ENCODE results near the gene MPP1.
"Not testable (repeated sequence)": the region's sequence is repeated elsewhere in the genome, so short reads cannot be mapped to it uniquely, and the experiment has no call there.

MPP1 gene

DNA sequence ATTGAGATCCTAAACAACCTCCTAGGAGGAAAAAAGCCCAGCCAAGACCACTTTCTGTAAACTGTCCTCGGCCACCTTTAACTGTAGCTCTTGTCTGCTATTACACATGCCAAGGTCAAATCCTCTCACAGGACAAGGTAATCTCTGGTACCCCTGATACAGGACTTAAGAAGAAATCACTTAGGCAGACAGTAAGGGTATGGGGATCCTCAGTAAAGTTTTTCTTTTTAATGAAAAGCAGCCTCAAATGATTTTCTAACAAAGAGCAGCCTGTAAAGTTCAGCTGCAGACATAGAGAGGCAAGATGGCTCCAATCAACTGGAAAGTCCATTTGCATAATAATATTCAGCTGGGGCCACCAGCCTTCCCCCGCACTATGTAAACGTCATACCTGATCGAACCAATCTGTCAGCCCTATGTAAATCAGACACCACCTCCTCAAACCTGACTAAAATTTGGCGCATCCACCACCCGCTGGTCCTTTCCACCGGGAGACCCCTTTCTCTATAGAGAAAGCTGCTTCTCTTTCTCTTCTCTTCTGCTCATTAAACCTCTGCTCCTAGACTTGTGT, 14.6 kb upstream of the MPP1 start:
- Mint-ChIP-seq H3K27ac (no peak overlapping the region), H3K9me3 (no peaks in the 10 kb centered on the region), H3K4me1 (ENCODE audit: low read depth) (no peaks in the 10 kb centered on the region), H3K27me3 (no peaks in the 10 kb centered on the region), H3K4me3 (no peak overlapping the region), H3K36me3 (ENCODE audit: low read depth) (no peaks in the 10 kb centered on the region)

DNA sequence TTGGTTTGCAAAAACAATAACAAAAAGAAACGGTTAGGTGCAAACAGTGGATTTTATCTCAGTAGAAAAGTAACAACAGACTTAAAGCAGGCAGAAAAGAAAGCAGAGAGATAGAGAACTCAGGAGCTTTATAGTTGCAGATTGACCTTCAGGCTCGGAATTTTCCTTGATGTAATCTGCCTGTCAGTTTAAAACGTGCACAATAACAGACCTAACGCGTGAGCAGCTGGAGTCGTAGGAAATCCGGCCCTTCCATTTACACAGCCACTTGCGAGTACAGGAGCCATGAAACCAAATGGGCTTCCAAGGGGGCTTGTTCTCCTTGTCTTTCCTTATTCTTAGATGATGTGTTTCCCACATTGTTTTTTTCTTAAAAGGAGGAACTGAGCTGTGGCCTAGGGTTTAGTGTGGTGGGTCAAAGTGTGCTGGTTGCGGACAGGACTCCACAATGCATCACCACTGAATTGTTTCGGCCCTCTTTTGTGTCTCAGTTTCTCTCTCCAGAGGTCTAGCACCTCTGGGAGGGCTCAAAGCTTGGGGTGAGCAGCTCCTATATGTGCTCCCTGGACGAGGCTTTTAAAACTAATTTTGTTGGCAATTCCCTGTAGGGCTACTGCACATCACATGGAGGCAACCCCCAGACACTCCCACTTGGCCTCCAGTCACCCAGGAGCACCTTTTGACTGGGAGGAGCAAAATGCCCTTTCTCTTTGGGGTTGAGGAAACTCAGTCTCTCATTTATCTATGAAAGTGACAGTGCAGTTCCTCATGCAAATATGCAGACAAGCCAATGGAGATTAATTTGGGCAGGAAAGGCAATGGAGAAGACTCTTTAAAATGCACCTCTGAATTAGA, 13.9 kb upstream of the MPP1 start:
- Mint-ChIP-seq H3K36me3 (ENCODE audit: low read depth) (no peaks in the 10 kb centered on the region), H3K9me3 (no peaks in the 10 kb centered on the region), H3K4me3 (no peak overlapping the region), H3K4me1 (ENCODE audit: low read depth) (no peaks in the 10 kb centered on the region), H3K27me3 (no peaks in the 10 kb centered on the region), H3K27ac (no peak overlapping the region)

DNA sequence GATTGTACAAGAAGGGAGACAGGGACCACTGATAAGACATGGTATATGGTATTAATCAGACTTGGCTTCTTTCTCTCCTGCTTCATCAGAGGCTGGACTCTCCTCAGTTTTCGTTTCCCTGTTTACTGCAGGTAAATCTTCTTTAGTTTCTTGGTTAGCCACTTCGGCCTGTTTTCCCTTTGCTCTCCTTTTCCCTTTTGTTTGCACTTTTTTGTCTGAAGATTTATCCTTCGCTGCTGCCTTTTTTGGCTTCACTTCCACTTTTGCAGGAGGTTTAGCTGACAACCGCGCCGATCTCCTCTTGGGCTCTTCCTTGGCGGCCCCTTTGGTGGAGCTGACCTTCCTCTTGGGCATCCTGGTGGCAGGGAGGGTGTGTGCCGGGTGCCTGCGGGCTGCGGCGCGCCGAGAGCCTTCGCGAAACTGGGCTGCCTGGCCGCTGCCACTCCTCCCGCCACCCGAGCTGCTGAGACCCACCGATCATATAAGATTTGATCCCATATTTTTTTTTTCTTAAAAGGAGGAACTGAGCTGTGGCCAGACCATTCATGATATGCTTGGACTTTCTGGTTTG, 11.8 kb upstream of the MPP1 start:
- H3K27me3 Mint-ChIP-seq; H3K9me3 Mint-ChIP-seq; H3K36me3 Mint-ChIP-seq (ENCODE audit: low read depth); H3K4me3 Mint-ChIP-seq; H3K4me1 Mint-ChIP-seq (ENCODE audit: low read depth); H3K27ac Mint-ChIP-seq: not testable (repeated sequence)

DNA sequence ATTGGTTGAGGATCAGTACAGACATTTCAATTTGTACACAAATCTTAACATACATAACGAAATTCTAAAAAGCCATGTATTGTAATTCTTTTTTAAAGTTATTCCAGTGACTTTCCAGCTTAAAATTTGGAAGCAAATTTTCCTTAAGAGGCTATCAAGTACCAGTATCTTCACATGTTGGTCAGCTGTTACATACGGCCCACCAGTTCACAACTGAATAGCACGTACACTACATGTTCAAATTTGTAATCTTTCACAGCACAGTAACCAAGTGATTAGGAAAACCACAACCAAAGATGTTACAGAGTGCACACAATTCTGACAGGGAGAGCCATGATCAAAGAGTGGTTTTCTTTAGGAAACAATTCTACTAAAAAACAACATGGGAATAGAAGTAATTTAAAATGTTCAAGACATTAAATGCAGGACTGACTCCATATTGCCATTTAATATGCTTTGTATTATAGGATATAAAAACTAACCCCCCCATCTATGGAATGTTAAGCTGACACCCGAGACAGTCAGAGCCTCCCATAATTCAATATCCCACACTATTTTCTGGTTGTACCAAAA, 11.1 kb upstream of the MPP1 start:
- H3K36me3 Mint-ChIP-seq (ENCODE audit: low read depth); H3K4me1 Mint-ChIP-seq (ENCODE audit: low read depth); H3K9me3 Mint-ChIP-seq; H3K27ac Mint-ChIP-seq; H3K27me3 Mint-ChIP-seq; H3K4me3 Mint-ChIP-seq: not testable (repeated sequence)

DNA sequence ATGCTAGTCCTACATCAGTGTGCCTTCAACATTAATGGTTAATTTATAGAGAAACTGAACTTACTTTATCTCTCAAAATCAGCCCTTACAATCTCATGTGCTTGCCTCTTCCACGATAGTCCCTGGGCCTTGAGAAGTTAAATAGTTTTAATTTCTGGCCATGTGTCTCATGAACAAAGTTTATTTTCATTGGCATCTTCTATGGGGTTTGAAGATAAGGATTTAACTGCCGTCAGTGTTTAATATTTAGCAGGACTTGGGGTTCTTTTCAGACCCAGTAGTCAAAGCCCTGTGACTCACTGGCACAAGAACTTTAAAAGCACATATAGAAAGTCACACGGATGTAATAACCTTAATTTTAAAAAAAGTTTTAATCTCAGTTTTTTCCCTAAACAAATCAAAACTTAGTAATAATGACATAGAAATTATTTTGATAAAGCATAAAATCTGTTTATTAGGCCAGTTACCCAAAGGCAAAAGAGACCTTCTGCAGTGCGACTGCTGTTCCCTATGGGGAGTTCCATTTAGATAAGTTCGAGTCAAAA, 10.1 kb upstream of the MPP1 start:
- Mint-ChIP-seq H3K27me3 (no peaks in the 10 kb centered on the region), H3K36me3 (ENCODE audit: low read depth) (no peaks in the 10 kb centered on the region), H3K4me1 (ENCODE audit: low read depth) (no peaks in the 10 kb centered on the region), H3K27ac (no peak overlapping the region), H3K9me3 (no peaks in the 10 kb centered on the region), H3K4me3 (no peak overlapping the region)

DNA sequence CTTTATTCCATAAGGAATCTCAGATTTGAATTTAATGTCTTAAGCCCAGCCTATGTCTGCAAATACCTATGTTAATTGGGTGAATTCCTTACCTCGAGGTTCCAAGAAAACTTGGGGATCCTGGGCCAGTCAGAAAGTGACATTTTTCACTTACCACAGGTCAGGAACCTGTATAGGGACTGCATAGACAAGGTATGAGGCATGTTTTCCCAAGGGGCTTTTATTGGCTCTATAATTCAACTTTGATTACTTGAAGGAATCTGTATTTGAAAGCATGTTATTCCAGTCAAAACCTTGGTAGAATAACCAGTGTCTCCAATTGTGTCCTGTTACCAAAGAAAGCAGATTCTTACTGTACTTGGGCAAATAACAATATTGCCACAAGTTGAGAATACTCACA, 8.5 kb upstream of the MPP1 start:
- no peak overlapping the region for H3K4me3 Mint-ChIP-seq
- no peak overlapping the region for H3K27ac Mint-ChIP-seq
- peaks cover 4% of the 10 kb centered on the region for H3K4me1 Mint-ChIP-seq (ENCODE audit: low read depth)
- H3K9me3 Mint-ChIP-seq: no peaks in the 10 kb centered on the region
- no peaks in the 10 kb centered on the region for H3K36me3 Mint-ChIP-seq (ENCODE audit: low read depth)
- no peaks in the 10 kb centered on the region for H3K27me3 Mint-ChIP-seq

DNA sequence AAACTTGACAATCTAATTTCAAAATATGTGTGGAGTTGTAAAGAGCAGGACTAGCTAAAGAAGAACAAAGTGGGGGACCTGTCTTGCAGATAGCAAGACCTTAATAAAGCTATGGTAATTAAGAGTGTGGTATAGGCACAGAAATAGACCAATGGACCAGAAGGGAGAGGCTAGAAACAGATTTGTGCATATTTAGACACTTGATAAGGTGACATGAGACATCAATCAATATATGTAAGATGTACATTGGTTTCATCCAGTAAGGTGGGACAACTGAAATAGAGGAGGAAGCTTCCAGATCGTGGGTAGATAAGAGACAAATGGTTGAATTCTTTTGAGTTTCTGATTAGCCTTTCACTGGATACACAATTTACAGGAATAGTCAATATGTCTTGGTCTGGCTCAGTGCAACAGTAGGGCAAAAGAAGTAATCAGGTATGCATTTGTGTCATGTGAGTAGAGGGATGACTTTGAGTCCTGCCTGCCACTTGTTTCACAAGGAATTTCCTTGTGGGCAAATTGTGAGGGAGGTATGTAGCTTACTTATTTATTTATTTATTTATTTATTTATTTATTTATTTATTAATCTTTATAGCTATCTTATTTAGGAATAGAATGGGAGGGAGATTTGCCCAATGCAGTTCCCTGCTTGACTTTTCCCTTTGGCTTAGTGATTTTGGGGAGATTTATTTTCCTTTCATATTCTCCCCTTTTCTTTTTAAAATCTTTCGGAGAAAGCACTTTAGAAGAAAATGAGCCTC, 7.2 kb upstream of the MPP1 start:
- Mint-ChIP-seq H3K27me3 (no peaks in the 10 kb centered on the region), H3K4me3 (no peak overlapping the region), H3K9me3 (no peaks in the 10 kb centered on the region), H3K4me1 (ENCODE audit: low read depth) (peaks cover 4% of the 10 kb centered on the region), H3K27ac (no peak overlapping the region), H3K36me3 (ENCODE audit: low read depth) (no peaks in the 10 kb centered on the region)

DNA sequence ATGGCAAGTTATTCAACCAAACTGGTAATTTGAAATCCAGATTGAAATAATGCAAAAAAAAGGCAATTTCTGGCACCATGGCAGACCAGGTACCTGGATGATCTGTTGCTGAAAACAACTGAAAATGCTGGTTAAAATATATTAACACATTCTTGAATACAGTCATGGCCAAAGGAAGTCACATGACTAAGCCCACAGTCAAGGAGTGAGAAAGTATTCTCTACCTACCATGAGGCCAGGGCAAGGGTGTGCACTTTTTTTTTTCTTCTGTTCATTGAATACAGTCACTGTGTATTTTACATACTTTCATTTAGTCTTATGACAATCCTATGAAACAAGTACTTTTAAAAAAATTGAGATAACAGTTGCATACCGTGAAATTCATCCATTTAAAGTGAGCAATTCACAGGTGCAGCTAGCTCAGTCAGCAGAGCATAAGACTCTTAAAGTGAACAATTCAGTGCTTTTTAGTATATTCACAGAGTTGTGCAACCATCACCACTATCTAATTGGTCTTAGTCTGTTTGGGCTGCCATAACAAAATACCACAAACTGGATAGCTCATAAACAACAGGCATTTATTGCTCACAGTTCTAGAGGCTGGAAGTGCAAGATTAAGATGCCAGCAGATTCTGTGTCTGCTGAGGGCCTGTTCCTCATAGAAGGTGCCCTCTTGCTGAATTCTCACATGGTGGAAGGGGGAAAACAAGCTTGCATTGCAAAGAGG, 4.8 kb upstream of the MPP1 start:
- H3K4me1 Mint-ChIP-seq (ENCODE audit: low read depth): peaks cover 11% of the 10 kb centered on the region
- no peak overlapping the region for H3K27ac Mint-ChIP-seq
- no peaks in the 10 kb centered on the region for H3K9me3 Mint-ChIP-seq
- no peaks in the 10 kb centered on the region for H3K27me3 Mint-ChIP-seq
- H3K36me3 Mint-ChIP-seq (ENCODE audit: low read depth): no peaks in the 10 kb centered on the region
- H3K4me3 Mint-ChIP-seq: no peak overlapping the region

DNA sequence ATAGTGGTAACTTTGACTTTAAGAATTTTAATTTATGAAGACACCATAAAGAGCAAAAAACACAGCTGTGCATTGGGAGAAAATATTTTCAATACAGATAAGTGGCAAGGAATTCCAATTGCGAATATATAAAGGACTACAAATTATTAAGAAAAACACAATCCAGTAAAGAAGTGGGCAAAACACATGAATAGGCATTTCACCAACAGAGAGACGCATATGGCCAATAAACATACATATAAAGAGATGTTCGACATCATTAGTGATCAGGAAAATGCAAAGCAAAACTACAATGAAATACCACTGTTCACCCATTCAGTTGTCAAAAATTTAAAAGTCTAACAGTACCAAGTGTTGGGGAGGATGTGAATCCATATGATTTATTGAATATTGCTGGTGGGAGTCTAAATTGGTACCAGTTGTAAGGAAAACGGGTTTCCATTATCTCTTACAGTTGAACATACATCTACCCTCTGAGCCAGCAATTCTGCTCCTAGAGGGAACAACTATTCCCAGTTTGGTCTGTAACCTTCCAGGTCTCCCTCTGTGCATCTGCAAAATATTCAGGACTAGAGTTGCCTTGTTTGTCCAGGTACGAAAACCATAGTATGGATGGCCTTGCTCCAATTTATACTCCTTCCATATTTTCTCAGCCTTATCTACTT, 1.7 kb upstream of the MPP1 start:
- no peak overlapping the region for H3K4me3 Mint-ChIP-seq
- no peaks in the 10 kb centered on the region for H3K36me3 Mint-ChIP-seq (ENCODE audit: low read depth)
- no peaks in the 10 kb centered on the region for H3K27me3 Mint-ChIP-seq
- no peaks in the 10 kb centered on the region for H3K9me3 Mint-ChIP-seq
- no peak overlapping the region for H3K27ac Mint-ChIP-seq
- peaks cover 37% of the 10 kb centered on the region for H3K4me1 Mint-ChIP-seq (ENCODE audit: low read depth)

DNA sequence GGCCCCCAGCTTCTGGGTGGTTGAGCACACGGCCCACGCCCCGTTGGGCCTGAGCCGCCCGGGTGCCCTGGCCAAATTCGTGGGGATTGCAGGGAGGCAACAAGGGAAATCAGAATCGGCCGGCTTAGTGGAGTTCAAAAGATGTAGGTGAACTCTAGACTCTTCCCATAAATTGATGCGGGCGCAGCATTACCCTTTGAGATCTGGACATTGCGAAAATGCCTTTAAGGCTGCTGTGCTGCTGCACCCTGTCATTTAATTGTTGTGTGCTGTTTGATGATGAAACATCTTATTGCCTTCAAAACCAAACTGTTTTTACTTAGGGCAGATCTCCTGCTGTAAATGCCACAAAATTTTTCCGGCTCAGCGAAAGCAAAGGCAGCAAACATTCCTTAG, 409 bp upstream of the MPP1 start:
- H3K27me3 Mint-ChIP-seq: no peaks in the 10 kb centered on the region

DNA sequence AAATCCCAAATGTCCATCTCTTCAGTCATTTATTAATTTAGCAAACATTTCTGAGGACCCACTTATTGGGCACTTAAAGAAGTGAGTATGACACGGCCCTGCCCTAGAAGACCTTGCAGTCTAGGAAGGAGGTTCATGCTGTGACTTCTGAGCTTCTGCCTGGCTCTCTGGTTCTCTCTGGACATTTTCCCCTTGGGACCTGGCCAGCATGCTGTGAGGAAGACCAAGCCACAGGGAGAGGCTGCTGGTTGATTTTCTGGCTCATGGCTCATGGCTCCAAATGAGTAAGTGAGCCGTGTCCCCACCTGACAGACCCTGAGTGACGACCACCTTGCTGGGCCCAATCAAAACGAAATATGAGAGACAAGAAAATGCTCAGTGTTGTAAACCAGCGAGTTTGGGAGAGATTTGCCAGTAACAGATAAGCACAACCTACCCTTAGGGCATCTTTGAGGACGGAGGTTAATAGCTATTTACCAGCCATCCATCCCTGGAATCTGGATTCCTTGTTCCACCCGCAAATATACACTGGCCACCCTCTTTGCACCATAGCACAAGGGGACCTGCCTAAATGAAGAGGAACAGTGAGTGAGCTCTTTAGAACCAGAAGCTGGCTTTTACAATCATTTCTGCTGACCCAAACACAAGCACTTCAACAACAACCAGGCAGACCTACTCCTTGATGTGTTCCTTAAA, 876 bp downstream of the MPP1 start:
- Mint-ChIP-seq H3K27ac (no peak overlapping the region), H3K4me3 (peak overlapping the region; percentile 79), H3K9me3 (no peaks in the 10 kb centered on the region), H3K4me1 (ENCODE audit: low read depth) (peaks cover 55% of the 10 kb centered on the region), H3K27me3 (no peaks in the 10 kb centered on the region), H3K36me3 (ENCODE audit: low read depth) (no peaks in the 10 kb centered on the region)

More for the DNA sequence above, 409 bp upstream of the MPP1 start:
- H3K36me3 Mint-ChIP-seq (ENCODE audit: low read depth): no peaks in the 10 kb centered on the region
- no peak overlapping the region for H3K27ac Mint-ChIP-seq
- H3K9me3 Mint-ChIP-seq: no peaks in the 10 kb centered on the region
- H3K4me3 Mint-ChIP-seq: peak overlapping the region; percentile 79
- peaks cover 46% of the 10 kb centered on the region for H3K4me1 Mint-ChIP-seq (ENCODE audit: low read depth)

DNA sequence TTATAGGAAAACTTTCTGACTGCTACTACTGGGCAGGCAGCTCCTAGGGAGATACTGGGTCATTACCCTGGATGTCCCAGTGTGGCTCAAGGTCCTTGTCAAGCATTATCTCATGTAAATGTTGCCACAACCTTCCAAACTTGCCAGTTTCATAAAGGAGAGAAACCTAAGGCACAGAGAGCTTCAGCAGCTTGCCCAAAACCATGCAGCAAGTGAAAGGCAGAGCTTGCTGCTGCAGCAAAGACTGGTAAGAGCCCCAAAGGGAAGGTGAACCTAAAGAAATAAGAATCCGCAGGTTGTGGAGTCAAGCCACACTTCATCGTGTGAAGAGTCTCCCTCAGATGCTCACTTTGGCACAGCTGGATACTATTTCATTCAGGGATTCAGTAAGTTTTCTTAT, 2.3 kb downstream of the MPP1 start:
- Mint-ChIP-seq H3K36me3 (ENCODE audit: low read depth) (no peaks in the 10 kb centered on the region), H3K27ac (no peak overlapping the region), H3K4me3 (no peak overlapping the region), H3K4me1 (ENCODE audit: low read depth) (peaks cover 69% of the 10 kb centered on the region), H3K9me3 (no peaks in the 10 kb centered on the region), H3K27me3 (no peaks in the 10 kb centered on the region)

DNA sequence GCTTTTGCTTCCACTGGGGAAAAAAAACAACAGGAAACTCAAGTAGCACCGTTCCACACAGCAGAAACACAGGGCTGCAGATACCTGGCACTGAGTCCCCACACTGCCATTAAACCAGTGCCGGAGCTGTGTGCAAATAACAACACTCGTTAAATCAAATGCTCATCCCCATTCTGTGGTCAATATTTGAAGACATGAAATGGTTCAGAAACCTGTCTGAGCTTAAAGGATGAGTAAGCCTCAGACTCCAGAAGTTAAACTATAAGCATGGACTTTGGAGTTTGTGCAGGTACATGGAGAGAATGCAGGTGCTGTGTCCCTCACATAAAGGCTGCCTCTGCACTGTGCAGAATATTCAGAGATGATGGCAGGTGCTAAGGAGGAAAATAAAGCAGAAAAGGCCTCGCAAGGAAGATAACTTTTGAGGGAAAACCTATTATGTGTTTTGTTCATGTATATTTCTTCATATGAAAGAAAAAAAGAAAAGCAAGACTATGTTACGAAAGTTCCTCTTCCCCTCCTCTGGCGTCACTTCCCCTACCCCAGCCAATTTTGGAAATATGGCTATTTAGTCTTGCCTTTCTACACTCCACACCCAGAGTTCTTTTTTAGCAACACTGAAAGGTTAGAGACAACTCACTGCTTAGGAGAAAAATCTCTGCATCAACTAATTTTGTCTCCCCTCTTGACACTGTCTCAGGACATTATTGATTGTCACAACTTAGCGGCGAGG, 4.6 kb downstream of the MPP1 start:
- H3K4me1 Mint-ChIP-seq (ENCODE audit: low read depth): peaks cover 78% of the 10 kb centered on the region
- H3K36me3 Mint-ChIP-seq (ENCODE audit: low read depth): no peaks in the 10 kb centered on the region
- H3K27ac Mint-ChIP-seq: peak overlapping the region; percentile 93
- H3K4me3 Mint-ChIP-seq: peak overlapping the region; percentile 13
- H3K27me3 Mint-ChIP-seq: no peaks in the 10 kb centered on the region
- no peaks in the 10 kb centered on the region for H3K9me3 Mint-ChIP-seq
